Occipital lobe (tissue), 3 donors: ENCODE results near the gene SBK1. TPM values are rescaled to one million over a fixed set of nuclear protein-coding genes. Genes with fewer than 3 reads are reported as not detected.
"Not testable (repeated sequence)": the region's sequence is repeated elsewhere in the genome, so short reads cannot be mapped to it uniquely, and the experiment has no call there.

ENCODE experiments used
- DNase-seq: peaks from one replicate; lab custom pipeline; 2025; lab: John Stamatoyannopoulos, UW
- small RNA-seq: library from RNA; depleted of rRNA; stranded (forward); fragments of <200 nt; gene quantifications from one replicate; pipeline ENCODE3, GENCODE V24; 2014
- total RNA-seq: library from RNA; depleted of rRNA; stranded (reverse); fragments of >200 nt; gene quantifications from one replicate; pipeline ENCODE4 v1.2.3, GENCODE V29; 2014

SBK1 gene
- total RNA-seq, 1 donor from 2014 or later = 19.5 TPM

GRCh38 chr16:28332632-28333031, 40.3 kb downstream of the SBK1 start:
- not testable (repeated sequence) for DNase-seq

- not testable (repeated sequence) for DNase-seq
Measured at GRCh38 chr16:28335678-28336077, 43.4 kb downstream of the SBK1 start.

- DNase-seq = not testable (repeated sequence)
Measured at GRCh38 chr16:28336940-28337710, 44.8 kb downstream of the SBK1 start.

- not testable (repeated sequence) for DNase-seq
Measured at GRCh38 chr16:28338230-28338629, 45.9 kb downstream of the SBK1 start.

- not testable (repeated sequence) for DNase-seq
Measured at GRCh38 chr16:28362600-28362999, 70.3 kb downstream of the SBK1 start.

GRCh38 chr16:28363408-28363807, 71.1 kb downstream of the SBK1 start, which contains the start of gene NPIPB6:
NPIPB6 (minus strand) TSS chr16:28363508; CDS start chr16:28362822, 686 bp downstream.
- not testable (repeated sequence) for DNase-seq

GRCh38 chr16:28364268-28365173, 72.2 kb downstream of the SBK1 start:
- DNase-seq = not testable (repeated sequence)

- DNase-seq = not testable (repeated sequence)
Measured at GRCh38 chr16:28367926-28368325, 75.6 kb downstream of the SBK1 start.

Small RNAs within 50 kb of the gene (small RNA-seq; reads per million reads assigned to genes)
- gene AC138904.2 = not detected

Other genes with a start within 250 kb of the SBK1 start
- gene GSG1L, start 228.8 kb upstream of the SBK1 start, total RNA-seq = 2.0 TPM
- gene XPO6, start 80.6 kb upstream of the SBK1 start, total RNA-seq = 66.4 TPM
- gene NPIPB6, start 71.0 kb downstream of the SBK1 start, total RNA-seq = not detected
- gene EIF3CL, start 111.3 kb downstream of the SBK1 start, total RNA-seq = 60.4 TPM
- not detected for gene NPIPB7, start 179.8 kb downstream of the SBK1 start, total RNA-seq
- 19.3 TPM for gene CLN3, start 199.5 kb downstream of the SBK1 start, total RNA-seq
- not detected for gene APOBR, start 202.1 kb downstream of the SBK1 start, total RNA-seq
- gene IL27, start 214.3 kb downstream of the SBK1 start, total RNA-seq = not detected
- 0.16 TPM for gene NUPR1, start 246.4 kb downstream of the SBK1 start, total RNA-seq